SK-N-MC (cell line): ENCODE data around the gene EDC3.

ENCODE experiments used
- EZH2 ChIP-seq: fragments of 200-600 bp; sonication (generic); IDR thresholded peaks from one replicate; pipeline ENCODE4 v1.6.1; 2017; ENCODE audit warnings: antibody characterized with exemption
- POLR2AphosphoS5 ChIP-seq: IDR thresholded peaks from 2 replicates; pipeline ENCODE4 v1.6.1; 2012; ENCODE audit warnings: mild to moderate bottlenecking, low read depth, low read length, borderline replicate concordance

DNA sequence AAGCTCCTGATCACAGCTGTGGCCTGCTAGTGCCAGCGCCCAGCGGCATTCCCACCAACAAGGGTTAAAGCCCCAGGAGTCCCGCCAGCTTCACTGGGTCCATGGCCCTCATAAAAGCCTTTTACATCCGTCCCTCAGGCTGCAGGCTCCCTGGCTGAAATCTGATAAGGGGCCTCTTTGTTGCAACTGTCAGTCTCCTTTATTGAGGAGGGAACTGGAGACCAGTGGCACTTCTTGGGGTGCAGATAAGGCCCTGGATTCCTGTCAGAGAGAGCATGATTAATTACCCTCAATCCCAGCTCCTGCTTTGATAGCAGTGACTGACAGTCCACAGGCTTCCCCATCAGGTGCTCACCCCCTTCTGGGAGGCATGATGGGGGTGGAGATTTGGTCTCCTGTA is 111.0 kb downstream of the EDC3 start:
- no peak for TF ChIP-seq POLR2AphosphoS5
- TF ChIP-seq EZH2: no peak
